ENCODE data around the gene LCOR.

Gene LCOR

DNA sequence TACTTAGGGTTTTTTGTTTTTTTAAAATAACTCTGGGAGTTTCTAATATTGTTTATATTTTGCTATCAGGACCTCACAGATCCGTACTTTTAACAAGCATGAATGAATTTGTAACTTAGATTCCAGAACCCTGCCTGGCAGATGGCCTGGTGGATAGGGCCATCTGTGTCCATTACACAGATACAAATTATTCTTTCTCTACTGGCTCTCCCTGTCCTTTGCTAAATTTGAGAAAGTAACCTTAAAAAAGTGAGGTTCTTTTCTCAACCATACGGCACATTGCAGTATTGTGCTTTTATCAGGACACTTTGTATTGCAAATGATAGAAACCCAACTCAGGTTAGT is 26.6 kb downstream of the LCOR start:
- Histone ChIP-seq H3K4me1 (ENCODE audit: control insufficient read depth, insufficient read depth, low read length) (peaks cover 16% of the 10 kb centered on the region), H3K36me3 (ENCODE audit: control insufficient read depth, insufficient read depth, low read length, severe bottlenecking) (no peaks in the 10 kb centered on the region), H3K27me3 (replicated peaks; ENCODE audit: control insufficient read depth, insufficient read depth, low read length) (no peaks in the 10 kb centered on the region), H3K9me3 (ENCODE audit: control insufficient read depth, low read length) (no peaks in the 10 kb centered on the region), H3K9ac (ENCODE audit: low read length) (no peak overlapping the region), H3K4me3 (ENCODE audit: low read length) (no peak overlapping the region)
- DNase-seq (ENCODE audit: low read depth) = no peak

- DNase-seq (ENCODE audit: low read depth) = no peak
- Histone ChIP-seq H3K36me3 (ENCODE audit: control insufficient read depth, insufficient read depth, low read length, severe bottlenecking) (no peaks in the 10 kb centered on the region), H3K4me1 (ENCODE audit: control insufficient read depth, insufficient read depth, low read length) (peaks cover 26% of the 10 kb centered on the region), H3K9me3 (ENCODE audit: control insufficient read depth, low read length) (no peaks in the 10 kb centered on the region), H3K9ac (ENCODE audit: low read length) (no peak overlapping the region), H3K4me3 (ENCODE audit: low read length) (no peak overlapping the region), H3K27me3 (replicated peaks; ENCODE audit: control insufficient read depth, insufficient read depth, low read length) (no peaks in the 10 kb centered on the region)
Observed at GRCh38 chr10:96860631-96861277, 28.7 kb downstream of the LCOR start.

GRCh38 chr10:96863922-96864543 is 31.9 kb downstream of the LCOR start:
- Histone ChIP-seq H3K9me3 (ENCODE audit: control insufficient read depth, low read length) (no peaks in the 10 kb centered on the region), H3K36me3 (ENCODE audit: control insufficient read depth, insufficient read depth, low read length, severe bottlenecking) (no peaks in the 10 kb centered on the region), H3K4me3 (ENCODE audit: low read length) (no peak overlapping the region), H3K9ac (ENCODE audit: low read length) (no peak overlapping the region), H3K4me1 (ENCODE audit: control insufficient read depth, insufficient read depth, low read length) (peaks cover 11% of the 10 kb centered on the region), H3K27me3 (replicated peaks; ENCODE audit: control insufficient read depth, insufficient read depth, low read length) (no peaks in the 10 kb centered on the region)
- peak; percentile 31 for DNase-seq (ENCODE audit: low read depth)

GRCh38 chr10:96873086-96873485 is 41.0 kb downstream of the LCOR start:
- no peak overlapping the region for H3K9ac ChIP-seq (ENCODE audit: low read length)
- H3K27me3 ChIP-seq (replicated peaks; ENCODE audit: control insufficient read depth, insufficient read depth, low read length) = no peaks in the 10 kb centered on the region
- no peaks in the 10 kb centered on the region for H3K9me3 ChIP-seq (ENCODE audit: control insufficient read depth, low read length)
- no peaks in the 10 kb centered on the region for H3K36me3 ChIP-seq (ENCODE audit: control insufficient read depth, insufficient read depth, low read length, severe bottlenecking)
- no peak overlapping the region for H3K4me3 ChIP-seq (ENCODE audit: low read length)
- DNase-seq (ENCODE audit: low read depth) = no peak
- no peaks in the 10 kb centered on the region for H3K4me1 ChIP-seq (ENCODE audit: control insufficient read depth, insufficient read depth, low read length)

GRCh38 chr10:96873756-96874467 is 41.8 kb downstream of the LCOR start:
- Histone ChIP-seq H3K27me3 (replicated peaks; ENCODE audit: control insufficient read depth, insufficient read depth, low read length) (no peaks in the 10 kb centered on the region), H3K4me3 (ENCODE audit: low read length) (no peak overlapping the region), H3K4me1 (ENCODE audit: control insufficient read depth, insufficient read depth, low read length) (no peaks in the 10 kb centered on the region), H3K9ac (ENCODE audit: low read length) (no peak overlapping the region), H3K9me3 (ENCODE audit: control insufficient read depth, low read length) (no peaks in the 10 kb centered on the region), H3K36me3 (ENCODE audit: control insufficient read depth, insufficient read depth, low read length, severe bottlenecking) (no peaks in the 10 kb centered on the region)
- no peak for DNase-seq (ENCODE audit: low read depth)

DNA sequence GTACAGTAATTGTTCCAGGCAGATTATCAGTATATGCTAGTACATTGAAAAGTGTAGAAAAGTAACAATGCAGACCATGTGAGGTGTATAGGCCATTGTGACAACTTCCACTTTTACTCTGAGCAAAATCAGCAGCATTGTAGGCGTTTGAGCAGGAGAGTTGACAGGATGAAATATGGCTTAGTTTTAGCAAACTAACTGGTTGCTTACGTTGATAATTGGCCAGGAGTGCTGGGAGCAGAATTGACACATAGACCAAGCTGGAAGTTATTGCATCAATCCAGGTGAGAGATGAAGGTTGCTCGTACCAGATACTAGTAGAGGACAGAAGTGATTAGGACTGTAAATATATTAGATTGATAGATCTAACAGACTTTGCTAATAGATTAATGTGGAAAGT is 46.0 kb downstream of the LCOR start:
- Histone ChIP-seq H3K9ac (ENCODE audit: low read length) (no peak overlapping the region), H3K27me3 (replicated peaks; ENCODE audit: control insufficient read depth, insufficient read depth, low read length) (no peaks in the 10 kb centered on the region), H3K4me3 (ENCODE audit: low read length) (no peak overlapping the region), H3K36me3 (ENCODE audit: control insufficient read depth, insufficient read depth, low read length, severe bottlenecking) (peaks cover 5% of the 10 kb centered on the region), H3K9me3 (ENCODE audit: control insufficient read depth, low read length) (no peaks in the 10 kb centered on the region), H3K4me1 (ENCODE audit: control insufficient read depth, insufficient read depth, low read length) (no peaks in the 10 kb centered on the region)
- no peak for DNase-seq (ENCODE audit: low read depth)

- H3K36me3 ChIP-seq (ENCODE audit: control insufficient read depth, insufficient read depth, low read length, severe bottlenecking) = peaks cover 5% of the 10 kb centered on the region
- no peak overlapping the region for H3K9ac ChIP-seq (ENCODE audit: low read length)
- DNase-seq (ENCODE audit: low read depth) = no peak
- no peaks in the 10 kb centered on the region for H3K27me3 ChIP-seq (replicated peaks; ENCODE audit: control insufficient read depth, insufficient read depth, low read length)
- peaks cover 6% of the 10 kb centered on the region for H3K4me1 ChIP-seq (ENCODE audit: control insufficient read depth, insufficient read depth, low read length)
- no peaks in the 10 kb centered on the region for H3K9me3 ChIP-seq (ENCODE audit: control insufficient read depth, low read length)
- H3K4me3 ChIP-seq (ENCODE audit: low read length) = no peak overlapping the region
Observed at GRCh38 chr10:96880575-96880974, 48.5 kb downstream of the LCOR start.

GRCh38 chr10:96889415-96890171 is 57.5 kb downstream of the LCOR start:
- Histone ChIP-seq H3K9ac (ENCODE audit: low read length) (no peak overlapping the region), H3K9me3 (ENCODE audit: control insufficient read depth, low read length) (no peaks in the 10 kb centered on the region), H3K36me3 (ENCODE audit: control insufficient read depth, insufficient read depth, low read length, severe bottlenecking) (peaks cover 6% of the 10 kb centered on the region), H3K4me1 (ENCODE audit: control insufficient read depth, insufficient read depth, low read length) (peaks cover 6% of the 10 kb centered on the region), H3K4me3 (ENCODE audit: low read length) (no peak overlapping the region), H3K27me3 (replicated peaks; ENCODE audit: control insufficient read depth, insufficient read depth, low read length) (no peaks in the 10 kb centered on the region)
- no peak for DNase-seq (ENCODE audit: low read depth)

GRCh38 chr10:96890172-96890513 is 58.0 kb downstream of the LCOR start:
- DNase-seq (ENCODE audit: low read depth) = no peak
- Histone ChIP-seq H3K9me3 (ENCODE audit: control insufficient read depth, low read length) (no peaks in the 10 kb centered on the region), H3K36me3 (ENCODE audit: control insufficient read depth, insufficient read depth, low read length, severe bottlenecking) (peaks cover 6% of the 10 kb centered on the region), H3K9ac (ENCODE audit: low read length) (no peak overlapping the region), H3K4me3 (ENCODE audit: low read length) (no peak overlapping the region), H3K4me1 (ENCODE audit: control insufficient read depth, insufficient read depth, low read length) (peaks cover 3% of the 10 kb centered on the region), H3K27me3 (replicated peaks; ENCODE audit: control insufficient read depth, insufficient read depth, low read length) (no peaks in the 10 kb centered on the region)

DNA sequence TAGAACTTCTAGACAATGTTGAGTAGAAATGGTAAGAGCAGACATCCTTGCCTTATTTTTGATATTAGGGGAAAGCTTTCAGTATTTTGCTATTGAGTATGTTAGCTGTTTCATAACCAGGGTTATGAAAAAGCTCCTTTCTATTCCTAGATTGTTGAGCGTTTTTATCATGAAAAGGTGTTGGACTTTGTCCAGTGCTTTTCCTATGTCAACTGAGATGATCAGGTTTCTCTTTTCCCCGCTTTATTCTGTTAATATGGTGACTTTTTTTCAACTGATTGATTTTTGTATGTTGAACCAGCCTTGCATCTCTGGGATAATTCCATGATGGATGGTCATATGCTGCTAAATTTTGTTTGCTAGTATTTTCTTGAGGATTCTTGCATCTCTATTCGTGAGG is 58.5 kb downstream of the LCOR start:
- no peak overlapping the region for H3K4me3 ChIP-seq (ENCODE audit: low read length)
- H3K36me3 ChIP-seq (ENCODE audit: control insufficient read depth, insufficient read depth, low read length, severe bottlenecking) = peaks cover 6% of the 10 kb centered on the region
- no peak overlapping the region for H3K9ac ChIP-seq (ENCODE audit: low read length)
- no peaks in the 10 kb centered on the region for H3K27me3 ChIP-seq (replicated peaks; ENCODE audit: control insufficient read depth, insufficient read depth, low read length)
- no peaks in the 10 kb centered on the region for H3K4me1 ChIP-seq (ENCODE audit: control insufficient read depth, insufficient read depth, low read length)
- H3K9me3 ChIP-seq (ENCODE audit: control insufficient read depth, low read length) = no peaks in the 10 kb centered on the region
- no peak for DNase-seq (ENCODE audit: low read depth)

- no peaks in the 10 kb centered on the region for H3K27me3 ChIP-seq (replicated peaks; ENCODE audit: control insufficient read depth, insufficient read depth, low read length)
- DNase-seq (ENCODE audit: low read depth) = no peak
- peaks cover 2% of the 10 kb centered on the region for H3K36me3 ChIP-seq (ENCODE audit: control insufficient read depth, insufficient read depth, low read length, severe bottlenecking)
- H3K4me3 ChIP-seq (ENCODE audit: low read length) = no peak overlapping the region
- H3K4me1 ChIP-seq (ENCODE audit: control insufficient read depth, insufficient read depth, low read length) = no peaks in the 10 kb centered on the region
- no peaks in the 10 kb centered on the region for H3K9me3 ChIP-seq (ENCODE audit: control insufficient read depth, low read length)
- H3K9ac ChIP-seq (ENCODE audit: low read length) = no peak overlapping the region
Observed at GRCh38 chr10:96891840-96892239, 59.7 kb downstream of the LCOR start.
